NCI-H524 treated with DMSO at 0.1 percent for 48 hours (cell line): ENCODE data around the gene NHSL1.

Source experiments
- DNase-seq: peaks from one replicate; lab custom pipeline; 2025; lab: John Stamatoyannopoulos, UW

The NHSL1 gene

DNA sequence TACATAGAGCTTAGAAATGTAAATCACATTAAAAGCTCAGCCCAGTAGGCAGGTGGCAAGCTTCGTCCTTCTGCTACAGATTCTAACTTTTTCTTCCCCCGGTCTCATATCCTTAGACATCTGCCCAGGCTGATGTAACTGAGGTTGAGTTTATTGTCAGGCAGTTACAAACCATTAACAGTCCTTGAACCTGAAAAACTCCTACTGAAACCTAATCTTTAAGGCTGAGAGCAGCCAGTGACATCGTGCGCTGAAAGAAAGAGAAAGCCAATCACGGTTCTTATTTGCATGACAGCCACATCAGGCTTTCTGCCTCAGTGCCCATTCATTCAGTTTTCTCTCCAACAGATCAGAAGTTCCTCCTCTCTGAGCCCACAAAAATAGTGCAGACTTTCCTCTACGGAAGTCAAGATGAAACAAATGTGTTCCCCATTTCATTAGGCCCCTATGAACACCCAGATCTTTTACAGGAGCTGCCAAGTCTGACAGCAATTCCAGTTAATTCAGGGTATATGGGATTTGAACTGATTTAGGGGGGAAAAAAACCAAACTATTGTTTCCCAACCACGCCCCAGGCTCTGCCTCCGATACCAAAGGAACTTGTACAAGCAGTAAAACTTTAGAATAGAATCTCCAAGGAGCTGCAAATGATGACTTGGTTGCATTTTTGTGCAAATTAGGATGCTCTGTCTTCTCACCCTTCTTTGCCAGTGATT is at the start of gene NHSL1:
TSS of gene NHSL1 (minus strand) at position 192 of the 716 bp plus-strand sequence. CDS start 204 bp downstream, outside the sequence.
- DNase-seq: peak; percentile 88

- DNase-seq: no peak
These were observed 47.5 kb upstream of the NHSL1 start for GRCh38 chr6:138546733-138547185.

- no peak for DNase-seq
These were observed 46.3 kb upstream of the NHSL1 start for GRCh38 chr6:138545621-138545980.

DNA sequence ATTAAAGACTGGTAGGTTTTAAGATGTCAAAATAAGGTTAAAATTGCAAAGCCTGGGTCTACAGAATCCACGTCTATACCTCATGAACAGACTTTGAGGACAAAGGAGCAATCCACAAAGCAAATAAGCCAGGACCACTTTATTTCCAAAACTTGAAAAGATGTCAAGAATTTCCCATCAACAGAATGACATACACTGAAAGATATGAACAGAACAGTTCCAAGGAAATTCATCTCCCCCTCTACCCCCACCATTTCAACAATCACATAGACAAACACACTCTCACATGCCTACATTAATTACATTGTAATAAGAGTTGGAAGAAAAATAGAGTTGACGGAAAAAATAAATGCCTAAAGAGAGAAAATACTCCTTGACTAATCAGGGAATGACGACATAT is 45.2 kb upstream of the NHSL1 start:
- no peak for DNase-seq

DNA sequence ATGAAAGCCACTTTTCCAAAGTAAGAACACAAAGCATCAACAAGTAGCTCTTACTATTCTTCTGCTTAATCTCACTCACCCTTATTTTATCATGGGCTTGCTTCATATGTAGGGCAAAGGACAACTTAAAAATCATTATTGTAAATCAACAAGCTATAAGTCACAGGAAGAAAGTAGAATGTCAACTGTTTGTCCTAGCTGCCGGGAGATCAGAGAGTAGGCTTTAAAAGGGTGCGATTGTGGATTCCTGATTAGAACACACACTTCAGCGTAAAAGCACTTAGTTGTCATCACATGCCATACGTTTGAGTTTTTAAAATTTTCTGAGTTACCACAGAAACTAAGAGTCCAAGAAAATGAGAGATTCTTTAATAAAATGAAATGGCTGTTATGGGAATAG is 44.4 kb upstream of the NHSL1 start:
- no peak for DNase-seq

- no peak for DNase-seq
These were observed 42.7 kb upstream of the NHSL1 start for GRCh38 chr6:138541823-138542481.

DNA sequence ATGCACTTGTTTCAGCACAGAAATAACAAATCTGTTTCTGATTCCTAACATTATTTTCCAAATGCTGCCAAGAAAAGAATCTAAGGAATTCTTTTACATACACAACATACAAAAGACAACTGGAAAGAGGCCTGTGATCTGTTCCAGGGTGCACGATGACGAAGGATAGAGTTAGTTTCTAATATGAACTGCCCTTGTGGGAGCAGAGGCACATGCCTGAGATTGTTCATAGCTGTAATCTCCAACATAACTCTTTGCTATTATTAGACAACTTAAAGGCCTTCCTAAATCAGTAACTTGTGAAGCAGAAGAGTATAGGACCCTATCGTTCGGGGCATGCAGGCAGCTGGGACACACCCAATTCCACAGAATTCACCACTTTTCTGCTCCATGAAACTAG is 41.2 kb upstream of the NHSL1 start:
- DNase-seq: no peak

- DNase-seq: no peak
These were observed 40.6 kb upstream of the NHSL1 start for GRCh38 chr6:138539876-138540275.

- no peak for DNase-seq
These were observed 39.2 kb upstream of the NHSL1 start for GRCh38 chr6:138538390-138539031.

GRCh38 chr6:138537106-138537505 is 37.8 kb upstream of the NHSL1 start:
- DNase-seq: no peak

DNA sequence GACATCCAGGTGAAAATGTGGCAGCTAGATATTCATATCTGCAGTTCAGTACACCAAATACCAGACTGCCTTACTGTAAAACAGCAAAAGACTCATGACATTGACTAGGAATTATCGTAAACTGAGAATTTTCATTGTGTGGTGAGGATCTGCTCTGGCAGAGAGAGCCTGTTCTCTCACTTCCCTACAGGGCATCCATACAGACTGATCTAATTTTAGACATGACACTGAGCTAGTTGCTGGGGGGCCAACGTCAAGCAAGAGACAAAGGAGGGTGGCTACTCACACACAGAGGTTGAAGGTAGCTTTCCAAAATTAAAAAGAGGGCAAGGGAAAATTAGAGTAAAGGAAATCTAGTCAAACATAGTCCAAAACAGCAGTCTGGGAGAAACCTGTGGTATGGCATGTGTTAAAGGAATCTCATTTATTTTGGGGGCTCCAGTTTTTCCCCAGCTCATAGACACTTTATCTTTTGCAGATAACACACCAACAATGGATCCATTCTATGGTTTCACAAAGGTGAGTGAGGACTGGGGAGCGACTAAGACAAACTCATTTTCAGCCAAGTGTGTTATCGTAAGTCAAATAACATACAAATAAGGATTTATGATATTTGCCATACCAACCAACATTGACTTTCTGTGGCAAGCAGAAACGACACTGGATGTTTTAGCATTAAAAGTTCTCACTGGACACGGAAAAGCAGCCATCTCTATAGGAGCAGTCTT is 36.6 kb upstream of the NHSL1 start:
- DNase-seq: no peak

DNA sequence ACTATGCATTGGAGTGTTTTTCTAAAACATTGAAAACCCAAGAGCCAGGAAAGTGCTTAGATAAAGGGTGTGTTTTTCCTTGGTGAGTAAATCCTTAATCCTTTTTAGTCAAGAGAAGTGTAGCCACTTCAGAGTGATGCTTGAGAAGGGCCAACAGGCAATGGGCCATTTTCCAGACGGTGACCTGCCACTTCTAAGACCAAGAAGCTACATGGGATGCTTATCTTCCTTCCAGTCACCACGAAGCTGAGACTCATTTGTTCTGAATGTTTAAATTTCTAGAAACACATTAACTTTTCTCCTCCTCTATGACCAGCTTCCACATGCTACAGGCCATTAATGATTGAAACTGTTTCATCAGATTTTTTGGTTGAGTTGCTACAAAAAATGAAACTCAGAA is 34.4 kb upstream of the NHSL1 start:
- DNase-seq: peak; percentile 83

DNA sequence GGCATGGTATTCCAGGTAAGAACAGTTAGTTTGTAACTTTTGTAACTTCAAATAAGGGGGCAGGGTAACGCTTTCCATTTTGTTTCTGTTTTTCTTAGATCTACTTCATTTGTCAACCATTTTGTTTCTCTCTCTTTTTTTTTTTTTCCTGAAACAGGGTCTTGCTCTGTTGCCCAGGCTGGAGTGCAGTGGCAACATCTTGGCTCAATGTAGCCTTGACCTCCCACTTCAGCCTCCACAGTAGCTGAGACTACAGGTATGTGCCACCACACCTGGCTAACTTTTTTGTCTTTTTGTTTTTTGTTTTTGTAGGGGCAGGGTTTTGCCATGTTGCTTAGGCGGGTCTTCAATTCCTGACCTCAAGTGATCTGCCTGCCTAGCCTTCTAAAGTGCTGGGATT is 32.1 kb upstream of the NHSL1 start:
- no peak for DNase-seq

DNA sequence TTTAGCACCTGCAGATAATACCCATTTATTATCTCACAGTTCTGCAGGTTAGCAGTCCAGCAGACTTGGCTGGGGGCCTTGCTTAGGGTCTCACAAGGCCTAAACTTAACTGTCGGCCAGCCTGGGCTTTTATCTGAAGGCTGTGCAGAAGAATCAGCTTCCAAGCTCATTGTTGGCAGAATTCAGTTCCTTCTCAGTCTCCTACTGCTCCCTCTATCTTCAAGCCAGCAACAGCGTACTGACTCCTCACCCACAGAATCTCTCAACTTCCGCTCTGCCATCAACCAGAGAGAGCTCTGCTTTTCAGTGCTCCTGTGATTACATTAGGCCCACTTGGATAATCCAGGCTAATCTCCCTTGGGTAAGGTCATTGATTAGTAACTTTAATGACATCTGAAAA is 30.2 kb upstream of the NHSL1 start:
- no peak for DNase-seq

DNA sequence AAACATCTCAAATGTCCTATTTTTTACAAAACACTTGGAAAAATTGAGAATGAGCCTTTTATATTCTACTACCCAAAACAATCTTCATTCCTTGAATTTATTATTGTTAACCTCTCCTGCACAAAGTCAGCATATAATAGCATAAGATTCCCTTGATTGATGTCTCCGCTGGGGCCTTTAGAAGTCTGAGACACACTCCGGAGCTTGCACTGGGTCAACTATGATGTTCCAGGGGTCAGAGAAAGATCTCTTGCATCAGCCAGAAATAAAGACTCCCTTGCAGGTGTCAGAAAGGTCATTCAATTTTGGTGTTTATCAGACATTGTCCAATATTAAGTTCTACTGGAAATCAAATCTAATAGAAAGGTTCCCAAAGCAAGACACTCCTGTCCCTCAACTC is 29.7 kb upstream of the NHSL1 start:
- no peak for DNase-seq

DNA sequence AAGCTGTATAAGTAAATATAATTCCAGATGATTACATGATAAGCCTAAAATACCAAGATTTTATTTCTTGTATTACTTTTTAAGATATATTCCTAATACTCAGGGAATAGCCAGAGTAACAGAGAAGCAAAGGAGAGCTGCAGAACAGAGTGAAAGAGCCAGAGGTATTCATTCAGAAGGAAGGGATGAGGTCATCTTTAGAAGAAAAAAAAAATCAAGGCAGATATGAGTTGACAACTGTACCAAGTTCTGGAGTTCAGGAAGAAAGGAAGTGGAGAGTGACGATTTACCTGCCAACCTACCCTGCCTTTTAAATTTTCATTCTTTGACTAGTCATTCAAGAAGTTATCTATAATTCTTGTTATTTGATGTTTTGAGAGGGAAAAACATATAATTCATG is 28.8 kb upstream of the NHSL1 start:
- no peak for DNase-seq

- no peak for DNase-seq
These were observed 28.3 kb upstream of the NHSL1 start for GRCh38 chr6:138527411-138528088.

- no peak for DNase-seq
These were observed 27.5 kb upstream of the NHSL1 start for GRCh38 chr6:138526822-138527235.

GRCh38 chr6:138525355-138525754 is 26.1 kb upstream of the NHSL1 start:
- no peak for DNase-seq

GRCh38 chr6:138524526-138524925 is 25.2 kb upstream of the NHSL1 start:
- DNase-seq: no peak

DNA sequence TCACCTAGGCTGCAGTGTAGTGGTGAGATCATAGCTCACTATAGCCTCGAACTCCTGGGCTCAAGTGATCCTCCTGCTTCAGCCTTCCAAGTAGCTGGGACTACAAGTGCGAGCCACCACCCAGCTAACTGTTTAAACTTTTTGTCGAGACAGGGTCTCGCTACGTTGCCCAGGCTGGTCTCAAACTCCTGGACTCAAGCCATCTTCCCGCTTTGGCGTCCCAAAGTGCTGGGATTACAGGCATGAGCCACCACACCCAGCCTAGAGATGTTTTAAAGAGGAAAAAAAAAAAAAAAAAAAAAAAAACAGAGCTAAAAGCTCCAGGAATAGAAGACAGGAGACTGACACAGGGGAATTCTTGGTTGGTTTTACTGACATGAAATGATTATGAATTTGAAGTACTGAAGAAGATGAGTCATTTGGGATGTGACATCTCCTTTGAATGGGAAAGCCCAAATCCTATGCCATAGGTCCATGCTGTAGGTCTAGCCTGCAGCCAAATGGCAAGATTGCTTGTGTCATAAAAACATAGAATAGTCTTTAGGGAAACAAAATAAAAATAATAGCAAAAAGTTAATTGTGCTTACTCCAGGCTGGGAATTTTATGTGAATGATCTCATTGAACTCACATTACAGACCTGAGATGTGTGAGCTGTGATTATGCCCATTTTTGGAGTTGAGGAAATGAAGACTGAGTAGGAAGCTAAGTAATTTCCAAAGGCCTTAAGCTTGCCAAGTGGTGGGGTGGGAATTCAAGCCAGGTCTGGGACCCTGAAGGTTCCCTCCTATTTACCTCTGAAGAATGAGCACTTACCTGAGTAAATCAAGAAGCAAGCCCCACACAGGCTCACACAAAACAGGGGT is 24.3 kb upstream of the NHSL1 start:
- no peak for DNase-seq
